ENCODE results near the gene USP4. TPM values are rescaled to one million over a fixed set of nuclear protein-coding genes. Genes with fewer than 3 reads are reported as not detected.
"Not testable (repeated sequence)": the region's sequence is repeated elsewhere in the genome, so short reads cannot be mapped to it uniquely, and the experiment has no call there.

USP4 gene
- total RNA-seq, 5 donors from 2014 or later (not counting 1 experiment from before 2014, with no cell fraction given): 101 to 107 (median 103) TPM

DNA sequence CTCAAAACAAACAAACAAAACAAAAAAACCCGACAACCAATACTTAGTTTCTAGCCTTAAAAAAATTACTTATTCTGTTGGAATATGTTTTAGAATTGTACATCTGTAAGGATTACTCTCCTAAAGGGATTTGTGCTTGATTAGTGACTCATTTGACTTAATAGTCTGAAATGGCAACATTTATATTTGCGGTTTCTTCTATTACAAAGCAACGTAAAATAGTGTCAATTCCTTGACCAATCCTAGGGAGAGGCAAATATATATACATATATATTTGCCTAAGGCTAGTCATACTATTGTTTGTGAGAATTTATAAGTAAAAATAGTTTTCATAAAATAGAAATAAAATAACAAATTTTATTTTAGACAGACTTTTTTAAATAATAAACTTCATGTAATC lies 102.5 kb downstream of the USP4 start:
- Histone ChIP-seq H3K27me3 (replicated peaks in 1 of 2; ENCODE audit: control insufficient read depth in 2 of 2, extremely low read depth in 1 of 2, insufficient read depth in 2 of 2, low read length in 1 of 2) (peaks cover 0 to 14% of the 10 kb centered on the region in 2 experiments), H3K9me3 (no peaks in the 10 kb centered on the region), H3K4me3 (ENCODE audit: control insufficient read depth in 1 of 2, extremely low read depth in 1 of 2, low read length in 1 of 2) (no peak overlapping the region), H3K36me3 (ENCODE audit: control insufficient read depth in 2 of 2, extremely low read depth in 1 of 2, insufficient read depth in 1 of 2, low read length in 1 of 2) (no peaks in the 10 kb centered on the region), H3K27ac (ENCODE audit: low read length) (no peak overlapping the region), H3K4me1 (ENCODE audit: control insufficient read depth in 1 of 2, extremely low read depth in 1 of 2, insufficient read depth in 2 of 2, low read length in 2 of 2) (no peaks in the 10 kb centered on the region)
- peaks cover 0 to 8% of the 10 kb centered on the region in 2 donors for H3K27me3 Mint-ChIP-seq
- H3K36me3 Mint-ChIP-seq: peaks cover 5% of the 10 kb centered on the region
- H3K4me1 Mint-ChIP-seq: no peaks in the 10 kb centered on the region
- CTCF ChIA-PET: no interaction called here
- no peak overlapping the region for H3K4me3 Mint-ChIP-seq
- H3K9me3 Mint-ChIP-seq: peaks cover 8 to 24% (median 22%) of the 10 kb centered on the region in 3 donors
- ATAC-seq (replicated peaks in 1 of 4) (no peak), DNase-seq (no peak)
- H3K27ac Mint-ChIP-seq: no peak overlapping the region
- WGBS (ENCODE audit: insufficient coverage): no CpG with 5 or more reads among the region's 3 CpGs
- POLR2A ChIA-PET: no interaction called here

DNA sequence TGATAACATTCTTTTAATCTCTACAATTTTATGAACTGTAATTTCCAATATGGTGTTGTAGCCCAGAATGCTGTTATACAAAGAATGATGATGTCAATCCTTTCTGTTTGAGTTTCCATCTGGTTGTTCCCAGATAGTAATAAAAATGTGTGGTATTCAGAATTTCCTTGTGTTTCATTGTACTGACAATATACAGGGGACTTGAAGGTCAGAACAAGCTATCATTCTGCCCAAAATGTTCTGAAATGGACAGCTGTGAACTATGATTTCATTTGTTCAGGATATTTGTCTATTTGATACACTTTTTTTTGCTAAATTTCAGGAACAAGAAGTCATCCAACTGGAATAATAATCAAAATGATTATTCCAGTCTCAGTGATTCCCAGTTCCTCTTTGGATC lies 103.6 kb downstream of the USP4 start:
- Mint-ChIP-seq H3K4me1 (no peaks in the 10 kb centered on the region), H3K27ac (no peak overlapping the region), H3K9me3 (peaks cover 12 to 29% (median 26%) of the 10 kb centered on the region in 3 donors), H3K4me3 (no peak overlapping the region), H3K36me3 (peaks cover 8% of the 10 kb centered on the region), H3K27me3 (peaks cover 0 to 15% of the 10 kb centered on the region in 2 donors)
- Histone ChIP-seq H3K36me3 (ENCODE audit: control insufficient read depth in 2 of 2, extremely low read depth in 1 of 2, insufficient read depth in 1 of 2, low read length in 1 of 2) (no peaks in the 10 kb centered on the region), H3K4me3 (ENCODE audit: control insufficient read depth in 1 of 2, extremely low read depth in 1 of 2, low read length in 1 of 2) (no peak overlapping the region), H3K27ac (ENCODE audit: low read length) (no peak overlapping the region), H3K9me3 (no peaks in the 10 kb centered on the region), H3K27me3 (replicated peaks in 1 of 2; ENCODE audit: control insufficient read depth in 2 of 2, extremely low read depth in 1 of 2, insufficient read depth in 2 of 2, low read length in 1 of 2) (peaks cover 0 to 10% of the 10 kb centered on the region in 2 experiments), H3K4me1 (ENCODE audit: control insufficient read depth in 1 of 2, extremely low read depth in 1 of 2, insufficient read depth in 2 of 2, low read length in 2 of 2) (no peaks in the 10 kb centered on the region)
- ATAC-seq (replicated peaks in 1 of 4) (no peak), DNase-seq (no peak)
- POLR2A ChIA-PET: no interaction called here
- CTCF ChIA-PET: no interaction called here

DNA sequence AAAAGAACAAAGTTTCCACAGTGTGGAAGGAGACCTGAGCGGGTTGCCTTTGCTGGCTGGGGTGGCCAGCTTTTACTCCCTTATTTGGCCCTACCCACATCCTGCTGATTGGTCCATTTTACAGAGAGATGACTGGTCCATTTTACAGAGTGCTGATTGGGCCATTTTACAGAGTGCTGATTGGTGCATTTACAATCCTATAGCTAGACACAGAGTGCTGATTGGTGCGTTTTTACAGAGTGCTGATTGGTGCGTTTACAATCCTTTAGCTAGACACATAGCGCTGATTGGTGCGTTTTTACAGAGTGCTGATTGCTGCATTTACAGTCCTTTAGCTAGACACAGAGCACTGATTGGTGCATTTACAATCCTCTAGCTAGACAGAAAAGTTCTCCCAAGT lies 111.0 kb downstream of the USP4 start:
- Mint-ChIP-seq H3K27me3 (peaks cover 2 to 15% of the 10 kb centered on the region in 2 donors), H3K9me3 (peaks cover 20 to 56% (median 41%) of the 10 kb centered on the region in 3 donors), H3K36me3 (peaks cover 13% of the 10 kb centered on the region)
- ATAC-seq (replicated peaks in 1 of 4); DNase-seq; H3K36me3 ChIP-seq (ENCODE audit: control insufficient read depth in 2 of 2, extremely low read depth in 1 of 2, insufficient read depth in 1 of 2, low read length in 1 of 2); H3K9me3 ChIP-seq; H3K4me1 ChIP-seq (ENCODE audit: control insufficient read depth in 1 of 2, extremely low read depth in 1 of 2, insufficient read depth in 2 of 2, low read length in 2 of 2); H3K27ac ChIP-seq (ENCODE audit: low read length); H3K4me1 Mint-ChIP-seq; H3K27me3 ChIP-seq (replicated peaks in 1 of 2; ENCODE audit: control insufficient read depth in 2 of 2, extremely low read depth in 1 of 2, insufficient read depth in 2 of 2, low read length in 1 of 2); H3K4me3 ChIP-seq (ENCODE audit: control insufficient read depth in 1 of 2, extremely low read depth in 1 of 2, low read length in 1 of 2); CTCF ChIA-PET; H3K27ac Mint-ChIP-seq; H3K4me3 Mint-ChIP-seq; POLR2A ChIA-PET: not testable (repeated sequence)
- WGBS (ENCODE audit: insufficient coverage): 100% methylated on average over 1 of the region's 5 CpGs

Other genes starting within 250 kb of the USP4 start
- 100 to 1,000 TPM; 142 to 202 (median 155) TPM for gene QRICH1, start 246.0 kb downstream of the USP4 start, total RNA-seq
- gene QARS1, start 235.3 kb downstream of the USP4 start, total RNA-seq: 100 to 1,000 TPM; 215 to 261 (median 245) TPM
- 100 to 1,000 TPM in 3 of 5 donors, 10 to 100 TPM in 2; 56.5 to 117 (median 105) TPM for gene USP19, start 219.2 kb downstream of the USP4 start, total RNA-seq
- 1 to 10 TPM in 3 of 5 donors, under 1 TPM in 2; 0.25 to 3.7 (median 2.1) TPM for gene LAMB2, start 207.0 kb downstream of the USP4 start, total RNA-seq
- gene CCDC71, start 173.7 kb downstream of the USP4 start, total RNA-seq: 10 to 100 TPM; 20.4 to 37.0 (median 35.8) TPM
- gene KLHDC8B, start 168.5 kb downstream of the USP4 start, total RNA-seq: 1 to 10 TPM; 2.0 to 7.3 (median 4.7) TPM
- 10 to 100 TPM in 3 of 5 donors, 1 to 10 TPM in 2; 8.5 to 12.8 (median 10.9) TPM for gene C3orf62, start 62.8 kb downstream of the USP4 start, total RNA-seq
- gene GPX1, start 18.3 kb upstream of the USP4 start, total RNA-seq: 10 to 100 TPM; 45.1 to 87.5 (median 73.8) TPM
- 100 to 1,000 TPM; 247 to 279 (median 269) TPM for gene RHOA, start 71.9 kb upstream of the USP4 start, total RNA-seq
- gene TCTA, start 72.4 kb upstream of the USP4 start, total RNA-seq: 10 to 100 TPM; 22.8 to 38.2 (median 34.3) TPM
- 10 to 100 TPM in 4 of 5 donors, 1 to 10 TPM in 1; 9.6 to 14.1 (median 11.1) TPM for gene AMT, start 82.4 kb upstream of the USP4 start, total RNA-seq
- 10 to 100 TPM; 17.5 to 26.1 (median 24.1) TPM for gene NICN1, start 89.3 kb upstream of the USP4 start, total RNA-seq
- 10 to 100 TPM; 16.5 to 19.4 (median 18.1) TPM for gene DAG1, start 130.2 kb upstream of the USP4 start, total RNA-seq
- gene BSN, start 214.4 kb upstream of the USP4 start, total RNA-seq: under 1 TPM; 0.08 to 0.44 (median 0.32) TPM